Peyer's patch (tissue), 4 donors: ENCODE data around the gene TSPAN17.

Experiments
- CTCF ChIP-seq, 6 experiments: fragments of 450-650 bp in 4 of 6; fragments of 200-600 bp in 2 of 6; sonication (generic) in 1 of 6; IDR thresholded peaks; one replicate each; pipeline ENCODE4 v1.5.1; 2017 to 2019; ENCODE audit warnings: antibody characterized with exemption in 6 of 6, mild to moderate bottlenecking in 3 of 6, moderate library complexity in 1 of 6
- POLR2A ChIP-seq, 2 donors: fragments of 450-650 bp; IDR thresholded peaks; one replicate each; pipeline ENCODE4 v1.5.1; 2017; ENCODE audit warnings: antibody characterized with exemption in 2 of 2, mild to moderate bottlenecking in 2 of 2, moderate library complexity in 2 of 2

- TF ChIP-seq POLR2A (IDR thresholded peaks at IDR 0.05) (no peak), CTCF (IDR thresholded peaks at IDR 0.05) (peak in 2 of 6 experiments; percentile 6 to 7)
Observed at GRCh38 chr5:176619203-176619568, 28.1 kb upstream of the TSPAN17 start.
